WERI-Rb-1 (cell line): ENCODE measurements around the gene PIR.

ENCODE experiments used
- DNase-seq: peaks from one replicate; pipeline ENCODE4 v3.0.0-alpha.2; 2020
- H3K27ac ChIP-seq: fragments of 250-450 bp; sonication (Bioruptor Pico); 2 replicates; pipeline ENCODE4 v1.5.1; 2020; ENCODE audit warnings: mild to moderate bottlenecking, moderate library complexity
- H3K27me3 ChIP-seq: fragments of 250-450 bp; sonication (Bioruptor Pico); 2 replicates; pipeline ENCODE4 v1.5.1; 2021; ENCODE audit warnings: mild to moderate bottlenecking, low read depth, moderate library complexity; ENCODE audit not compliant: insufficient read depth, severe bottlenecking
- H3K36me3 ChIP-seq: fragments of 250-450 bp; sonication (Bioruptor Pico); 2 replicates; pipeline ENCODE4 v1.5.1; 2020; ENCODE audit warnings: mild to moderate bottlenecking, moderate library complexity
- H3K4me3 ChIP-seq: 2 replicates; pipeline ENCODE4 v1.5.1; 2011; ENCODE audit warnings: low read depth, mild to moderate bottlenecking, control low read depth, low read length
- H3K9me3 ChIP-seq: fragments of 250-450 bp; sonication (Bioruptor Pico); 2 replicates; pipeline ENCODE4 v1.5.1; 2021; ENCODE audit warnings: mild to moderate bottlenecking, moderate library complexity; ENCODE audit not compliant: severe bottlenecking
- CTCF ChIP-seq: IDR thresholded peaks from 2 replicates; pipeline ENCODE4 v1.5.1; 2011; ENCODE audit warnings: low read depth, mild to moderate bottlenecking, control low read depth, inconsistent platforms, low read length

PIR gene

GRCh38 chrX:15483891-15484290, 9.2 kb downstream of the PIR start:
- no peak for DNase-seq
- TF ChIP-seq CTCF = no peak

GRCh38 chrX:15475486-15475885, 17.6 kb downstream of the PIR start:
- Histone ChIP-seq H3K4me3 (no peak overlapping the region), H3K36me3 (no peaks in the 10 kb centered on the region), H3K9me3 (no peaks in the 10 kb centered on the region), H3K27ac (no peak overlapping the region), H3K27me3 (peaks cover 8% of the 10 kb centered on the region)
- DNase-seq = no peak
- TF ChIP-seq CTCF = no peak

More at GRCh38 chrX:15483891-15484290, 9.2 kb downstream of the PIR start:
- Histone ChIP-seq H3K27me3 (peaks cover 6% of the 10 kb centered on the region), H3K36me3 (no peaks in the 10 kb centered on the region), H3K27ac (no peak overlapping the region), H3K9me3 (no peaks in the 10 kb centered on the region), H3K4me3 (no peak overlapping the region)

DNA sequence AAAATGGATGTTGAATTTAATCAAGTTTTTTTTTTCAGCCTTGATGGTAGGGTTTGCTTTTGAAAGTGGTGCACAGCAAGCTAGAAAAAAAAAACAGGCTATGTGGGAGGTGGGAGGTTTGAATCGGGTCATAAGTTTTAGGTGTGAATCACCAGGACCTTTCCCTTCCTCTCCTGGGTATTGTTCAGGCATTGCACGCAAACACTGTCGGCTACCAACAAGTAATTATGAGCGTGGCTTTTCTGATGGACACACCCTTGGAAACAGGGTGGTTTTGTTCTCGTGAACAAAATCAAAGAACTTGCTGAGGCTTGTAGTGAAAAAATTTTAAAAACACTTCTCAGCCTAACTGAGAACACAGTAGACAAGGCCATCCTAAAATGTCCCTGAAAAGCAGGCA, 18.1 kb downstream of the PIR start:
- Histone ChIP-seq H3K27me3 (peaks cover 8% of the 10 kb centered on the region), H3K27ac (no peak overlapping the region), H3K9me3 (no peaks in the 10 kb centered on the region), H3K4me3 (no peak overlapping the region), H3K36me3 (no peaks in the 10 kb centered on the region)
- DNase-seq = no peak
- no peak for TF ChIP-seq CTCF

DNA sequence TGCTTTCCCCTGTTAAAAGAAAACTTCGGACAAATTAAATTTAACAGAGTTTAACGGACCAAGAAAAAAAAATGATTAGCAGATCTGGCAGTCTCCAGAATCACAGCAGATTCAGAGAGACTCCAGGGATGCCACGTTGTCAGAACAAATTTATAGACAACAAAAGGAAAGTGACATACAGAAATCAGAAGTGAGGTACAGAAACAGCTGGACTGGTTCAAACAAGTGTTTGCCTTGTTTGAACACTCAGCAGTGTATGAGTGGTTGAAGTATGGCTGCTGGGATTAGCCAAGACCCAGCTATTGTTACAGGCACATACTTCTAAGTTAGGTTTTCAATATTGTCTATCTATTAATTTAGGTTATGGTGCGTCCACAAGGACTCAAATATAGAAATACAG, 19.1 kb downstream of the PIR start:
- Histone ChIP-seq H3K27me3 (peaks cover 8% of the 10 kb centered on the region), H3K36me3 (no peaks in the 10 kb centered on the region), H3K27ac (no peak overlapping the region), H3K9me3 (no peaks in the 10 kb centered on the region), H3K4me3 (no peak overlapping the region)
- TF ChIP-seq CTCF = no peak
- no peak for DNase-seq

DNA sequence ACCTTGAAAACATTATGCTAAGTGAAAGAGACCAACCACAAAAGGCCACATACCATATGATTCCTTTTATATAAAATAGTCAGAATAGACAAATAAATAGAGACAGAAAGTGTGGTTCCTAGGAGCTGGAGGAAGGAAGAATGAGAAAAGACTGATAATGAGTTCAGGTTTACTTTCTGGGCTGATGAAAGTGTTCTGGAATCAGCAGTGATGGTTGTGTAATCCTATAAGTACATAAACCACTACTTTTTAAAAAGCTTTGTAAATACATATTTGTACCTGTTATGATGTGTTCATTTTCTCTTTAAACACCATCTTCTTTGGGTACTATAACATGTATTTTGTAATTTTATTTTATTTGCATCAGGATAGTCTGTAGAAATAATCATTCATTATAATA, 20.6 kb downstream of the PIR start:
- no peak overlapping the region for H3K27ac ChIP-seq
- no peaks in the 10 kb centered on the region for H3K36me3 ChIP-seq
- H3K9me3 ChIP-seq = no peaks in the 10 kb centered on the region
- no peak overlapping the region for H3K4me3 ChIP-seq
- no peak for TF ChIP-seq CTCF
- DNase-seq = no peak
- H3K27me3 ChIP-seq = peaks cover 7% of the 10 kb centered on the region

- no peaks in the 10 kb centered on the region for H3K9me3 ChIP-seq
- peak; percentile 86 for TF ChIP-seq CTCF
- DNase-seq = peak; percentile 66
- H3K4me3 ChIP-seq = no peak overlapping the region
- H3K27ac ChIP-seq = no peak overlapping the region
- H3K27me3 ChIP-seq = peaks cover 3% of the 10 kb centered on the region
- no peaks in the 10 kb centered on the region for H3K36me3 ChIP-seq
Measured at GRCh38 chrX:15471028-15471427, 22.1 kb downstream of the PIR start.
